Esophagus muscularis mucosa (tissue), 3 donors: ENCODE results near the gene TLK2.

Source experiments
- POLR2AphosphoS5 ChIP-seq, 2 donors: sonication (generic); formaldehyde crosslinking; IDR thresholded peaks; one replicate each; pipeline ENCODE4 v1.6.1; 2017; ENCODE audit warnings: antibody characterized with exemption in 2 of 2
- TF ChIP-seq, protein P1 (sequence below), 3 experiments: fragments of 200-600 bp in 2 of 3; fragments of 450-650 bp in 1 of 3; sonication (generic) in 2 of 3; IDR thresholded peaks; one replicate each; pipeline ENCODE4 v1.5.1; 2017 to 2019; ENCODE audit warnings: antibody characterized with exemption in 3 of 3, mild to moderate bottlenecking in 2 of 3, moderate library complexity in 1 of 3

DNA sequence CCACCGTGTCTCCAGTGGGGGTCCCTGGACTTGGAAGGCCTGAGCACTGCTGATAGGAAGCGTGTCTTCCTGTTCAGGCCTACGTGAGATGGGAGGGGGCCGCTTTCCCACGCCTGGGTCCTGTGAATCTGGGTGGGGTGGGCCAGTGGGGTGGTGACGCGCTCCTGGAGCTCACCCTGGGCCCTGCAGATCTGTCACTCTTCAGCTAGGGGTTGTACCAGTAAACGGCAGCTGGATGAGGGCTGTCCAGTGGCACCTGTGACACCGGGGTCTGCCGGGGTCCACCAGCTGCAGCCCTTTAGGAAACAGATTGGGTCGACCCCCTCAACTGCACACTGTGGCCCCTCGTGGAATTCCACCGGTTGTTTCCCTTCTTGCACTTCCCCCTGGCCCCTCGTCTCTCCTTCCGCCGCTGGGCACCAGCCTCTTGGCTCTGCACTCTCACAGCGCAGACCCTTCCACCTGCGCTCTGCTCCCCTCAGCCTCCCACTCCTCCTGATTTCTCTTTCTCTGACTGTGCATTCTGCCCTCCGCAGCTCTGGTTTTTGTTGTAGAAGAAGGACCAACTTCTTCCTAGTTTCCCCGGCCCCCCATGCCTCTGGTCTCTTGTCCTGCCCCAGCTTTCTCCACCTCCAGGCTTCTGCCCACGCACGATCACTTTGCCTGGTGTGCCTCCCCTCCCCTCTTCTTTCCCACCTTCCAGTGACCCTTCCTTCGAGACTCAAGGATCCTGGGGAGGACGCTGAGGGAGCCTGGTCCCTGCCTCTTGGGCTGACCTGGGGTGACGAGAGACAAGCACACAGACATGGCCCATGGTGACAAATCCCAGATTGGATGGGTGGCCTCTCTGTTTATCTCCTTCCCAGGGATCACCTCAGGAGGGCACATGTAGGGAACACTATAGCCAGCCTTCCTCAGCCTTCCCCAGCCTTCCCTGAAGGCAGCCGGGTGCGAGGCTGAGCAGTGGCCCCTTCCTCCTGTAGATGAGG, 153.6 kb downstream of the TLK2 start:
- TF ChIP-seq, protein P1, sequence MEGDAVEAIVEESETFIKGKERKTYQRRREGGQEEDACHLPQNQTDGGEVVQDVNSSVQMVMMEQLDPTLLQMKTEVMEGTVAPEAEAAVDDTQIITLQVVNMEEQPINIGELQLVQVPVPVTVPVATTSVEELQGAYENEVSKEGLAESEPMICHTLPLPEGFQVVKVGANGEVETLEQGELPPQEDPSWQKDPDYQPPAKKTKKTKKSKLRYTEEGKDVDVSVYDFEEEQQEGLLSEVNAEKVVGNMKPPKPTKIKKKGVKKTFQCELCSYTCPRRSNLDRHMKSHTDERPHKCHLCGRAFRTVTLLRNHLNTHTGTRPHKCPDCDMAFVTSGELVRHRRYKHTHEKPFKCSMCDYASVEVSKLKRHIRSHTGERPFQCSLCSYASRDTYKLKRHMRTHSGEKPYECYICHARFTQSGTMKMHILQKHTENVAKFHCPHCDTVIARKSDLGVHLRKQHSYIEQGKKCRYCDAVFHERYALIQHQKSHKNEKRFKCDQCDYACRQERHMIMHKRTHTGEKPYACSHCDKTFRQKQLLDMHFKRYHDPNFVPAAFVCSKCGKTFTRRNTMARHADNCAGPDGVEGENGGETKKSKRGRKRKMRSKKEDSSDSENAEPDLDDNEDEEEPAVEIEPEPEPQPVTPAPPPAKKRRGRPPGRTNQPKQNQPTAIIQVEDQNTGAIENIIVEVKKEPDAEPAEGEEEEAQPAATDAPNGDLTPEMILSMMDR (IDR thresholded peaks at IDR 0.05) = no peak
- TF ChIP-seq POLR2AphosphoS5 (IDR thresholded peaks at IDR 0.05) = no peak
